ENCODE data around the gene PRKAR2A.

The PRKAR2A gene

GRCh38 chr3:48783304-48783703 is 64.4 kb downstream of the PRKAR2A start:
- no peak for TF ChIP-seq CTCF (IDR thresholded peaks at IDR 0.05)

- TF ChIP-seq CTCF (IDR thresholded peaks at IDR 0.05), result no peak
Measured at GRCh38 chr3:48782046-48782445, 65.6 kb downstream of the PRKAR2A start.

- TF ChIP-seq CTCF (IDR thresholded peaks at IDR 0.05), result no peak
Measured at GRCh38 chr3:48776854-48777253, 70.8 kb downstream of the PRKAR2A start.

GRCh38 chr3:48770192-48770502 is 77.5 kb downstream of the PRKAR2A start:
- no peak for TF ChIP-seq CTCF (IDR thresholded peaks at IDR 0.05)

GRCh38 chr3:48765376-48765775 is 82.3 kb downstream of the PRKAR2A start:
- peak; percentile 37; the same call in 1 of the 2 replicates for TF ChIP-seq CTCF (IDR thresholded peaks at IDR 0.05)

GRCh38 chr3:48762816-48763215 is 84.9 kb downstream of the PRKAR2A start:
- TF ChIP-seq CTCF (IDR thresholded peaks at IDR 0.05), result no peak

GRCh38 chr3:48759071-48759470 is 88.6 kb downstream of the PRKAR2A start:
- no peak for TF ChIP-seq CTCF (IDR thresholded peaks at IDR 0.05)

- TF ChIP-seq CTCF (IDR thresholded peaks at IDR 0.05), result no peak
Measured at GRCh38 chr3:48756640-48757039, 91.0 kb downstream of the PRKAR2A start.
